ENCODE data around the gene DGKA. TPM values are rescaled to one million over a fixed set of nuclear protein-coding genes. Genes with fewer than 3 reads are reported as not detected.

DGKA gene
- total RNA-seq, 1 experiment from 2014 or later = 25.9 TPM

- H2AFZ ChIP-seq (ENCODE audit: low read length) = no peak overlapping the region
- H4K91ac ChIP-seq (ENCODE audit: insufficient read length, low read depth, low read length) = no peak overlapping the region
- no peak overlapping the region for H2BK5ac ChIP-seq (ENCODE audit: insufficient read length, low read length)
- H3K56ac ChIP-seq (ENCODE audit: insufficient read length, low read depth, low read length) = no peak overlapping the region
- Mint-ChIP-seq H3K9me3 (no peaks in the 10 kb centered on the region), H3K4me1 (peaks cover 22 to 28% of the 10 kb centered on the region in 2 experiments), H3K4me3 (peak overlapping the region; percentile 96 to 99), H3K27me3 (ENCODE audit: low read depth) (no peaks in the 10 kb centered on the region), H3K36me3 (ENCODE audit: insufficient read depth in 1 of 3, low read depth in 3 of 3) (peaks cover 6 to 27% (median 23%) of the 10 kb centered on the region in 3 experiments; a peak in 6 of 7 replicates), H3K27ac (peak overlapping the region; percentile 21 to 98 (median 60); a peak in 6 of 7 replicates)
- peak overlapping the region; percentile 93 for H3K4me2 ChIP-seq (ENCODE audit: insufficient read depth, insufficient read length, low read length)
- no peaks in the 10 kb centered on the region for H3K9me3 ChIP-seq (ENCODE audit: control insufficient read depth, low read depth, low read length)
- H3T11ph ChIP-seq (ENCODE audit: low read length) = no peak overlapping the region
- H3K79me2 ChIP-seq (ENCODE audit: insufficient read depth, low read length) = no peaks in the 10 kb centered on the region; the same call in 1 of the 2 replicates
- peak overlapping the region; percentile 18 for H3K9ac ChIP-seq (ENCODE audit: extremely low read depth, insufficient read length, low read length)
- H2BK15ac ChIP-seq (ENCODE audit: low read depth, low read length) = no peak overlapping the region
- TF ChIP-seq CTCF (conservative IDR thresholded peaks at IDR 0.05) = no peak
- no peak overlapping the region for H4K5ac ChIP-seq (ENCODE audit: insufficient read length, low read depth, low read length)
- no peak overlapping the region for H4K8ac ChIP-seq (replicated peaks; ENCODE audit: insufficient read length, low read depth, low read length)
- no peak overlapping the region for H3K4ac ChIP-seq (ENCODE audit: low read depth, low read length)
- H3K27ac ChIP-seq (ENCODE audit: insufficient read length, low read depth, low read length) = no peak overlapping the region
- no peak overlapping the region for H2AK5ac ChIP-seq (ENCODE audit: insufficient read length, low read length)
- peaks cover 3% of the 10 kb centered on the region; the same call in 1 of the 2 replicates for H3K4me1 ChIP-seq (ENCODE audit: insufficient read depth, low read length)
- H3K23ac ChIP-seq (ENCODE audit: insufficient read length, low read depth, low read length) = no peak overlapping the region
- H3K14ac ChIP-seq (ENCODE audit: insufficient read depth, low read length) = no peak overlapping the region
- no peaks in the 10 kb centered on the region for H4K20me1 ChIP-seq (ENCODE audit: control insufficient read depth, insufficient read depth, insufficient read length)
- peak; percentile 47 for DNase-seq
- H3K23me2 ChIP-seq (ENCODE audit: insufficient read length, low read depth, low read length, poor library complexity, severe bottlenecking) = peaks cover 15% of the 10 kb centered on the region
- H3K18ac ChIP-seq (ENCODE audit: insufficient read length, low read depth, low read length) = no peak overlapping the region
- H2BK20ac ChIP-seq (ENCODE audit: low read depth, low read length, poor library complexity, severe bottlenecking) = no peak overlapping the region
- no peak overlapping the region for H2BK12ac ChIP-seq (ENCODE audit: insufficient read length, low read depth, low read length)
- no peak overlapping the region for H2BK120ac ChIP-seq (ENCODE audit: low read depth, low read length, poor library complexity, severe bottlenecking)
- WGBS (ENCODE audit: extremely low coverage, insufficient read length, low lambda C conversion rate) = no CpG with 5 or more reads among the region's 5 CpGs
- H3K27me3 ChIP-seq (ENCODE audit: insufficient read depth, low read length) = no peaks in the 10 kb centered on the region
- no peaks in the 10 kb centered on the region for H3K79me1 ChIP-seq (ENCODE audit: insufficient read depth, low read depth, low read length, poor library complexity, severe bottlenecking)
Measured at GRCh38 chr12:55965240-55965639, 34.3 kb downstream of the DGKA start.

Measured in H9 (cell line).